ENCODE results near the gene SV2C.
"Not testable (repeated sequence)": the region's sequence is repeated elsewhere in the genome, so short reads cannot be mapped to it uniquely, and the experiment has no call there.

The SV2C gene, protein sequence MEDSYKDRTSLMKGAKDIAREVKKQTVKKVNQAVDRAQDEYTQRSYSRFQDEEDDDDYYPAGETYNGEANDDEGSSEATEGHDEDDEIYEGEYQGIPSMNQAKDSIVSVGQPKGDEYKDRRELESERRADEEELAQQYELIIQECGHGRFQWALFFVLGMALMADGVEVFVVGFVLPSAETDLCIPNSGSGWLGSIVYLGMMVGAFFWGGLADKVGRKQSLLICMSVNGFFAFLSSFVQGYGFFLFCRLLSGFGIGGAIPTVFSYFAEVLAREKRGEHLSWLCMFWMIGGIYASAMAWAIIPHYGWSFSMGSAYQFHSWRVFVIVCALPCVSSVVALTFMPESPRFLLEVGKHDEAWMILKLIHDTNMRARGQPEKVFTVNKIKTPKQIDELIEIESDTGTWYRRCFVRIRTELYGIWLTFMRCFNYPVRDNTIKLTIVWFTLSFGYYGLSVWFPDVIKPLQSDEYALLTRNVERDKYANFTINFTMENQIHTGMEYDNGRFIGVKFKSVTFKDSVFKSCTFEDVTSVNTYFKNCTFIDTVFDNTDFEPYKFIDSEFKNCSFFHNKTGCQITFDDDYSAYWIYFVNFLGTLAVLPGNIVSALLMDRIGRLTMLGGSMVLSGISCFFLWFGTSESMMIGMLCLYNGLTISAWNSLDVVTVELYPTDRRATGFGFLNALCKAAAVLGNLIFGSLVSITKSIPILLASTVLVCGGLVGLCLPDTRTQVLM

GRCh38 chr5:76082772-76083554, at the start of gene SV2C:
Gene SV2C, plus strand, starts transcription at chr5:76083383. Its CDS starts 48,368 bp downstream, at chr5:76131751.
- DNase-seq (ENCODE audit: low spot score), result no peak
- FAIRE-seq, result no peak

GRCh38 chr5:76037736-76038151, 45.4 kb upstream of the SV2C start:
- DNase-seq (ENCODE audit: low spot score); FAIRE-seq: not testable (repeated sequence)

DNA sequence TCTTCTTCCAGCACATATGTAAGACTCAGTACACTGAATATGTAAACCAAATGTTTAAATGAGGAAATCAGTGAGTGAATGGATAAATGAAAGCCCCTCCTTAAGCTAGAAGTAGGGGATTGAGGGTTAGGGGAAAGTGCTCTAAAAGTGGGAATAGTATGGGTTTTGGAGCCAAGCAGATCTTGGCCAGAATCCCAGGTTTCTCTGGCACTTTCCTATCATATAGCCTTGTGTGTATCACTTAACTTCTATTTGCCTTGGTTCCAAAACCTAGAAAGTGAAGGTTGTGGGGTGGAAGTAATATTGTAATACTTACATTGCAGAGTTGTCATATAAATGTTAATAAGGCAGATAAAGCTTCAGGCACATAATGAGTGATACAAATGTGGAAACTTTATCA, 45.0 kb upstream of the SV2C start:
- FAIRE-seq (no peak), DNase-seq (ENCODE audit: low spot score) (no peak)

GRCh38 chr5:76040806-76041205, 42.4 kb upstream of the SV2C start:
- DNase-seq (ENCODE audit: low spot score) (no peak), FAIRE-seq (no peak)

DNA sequence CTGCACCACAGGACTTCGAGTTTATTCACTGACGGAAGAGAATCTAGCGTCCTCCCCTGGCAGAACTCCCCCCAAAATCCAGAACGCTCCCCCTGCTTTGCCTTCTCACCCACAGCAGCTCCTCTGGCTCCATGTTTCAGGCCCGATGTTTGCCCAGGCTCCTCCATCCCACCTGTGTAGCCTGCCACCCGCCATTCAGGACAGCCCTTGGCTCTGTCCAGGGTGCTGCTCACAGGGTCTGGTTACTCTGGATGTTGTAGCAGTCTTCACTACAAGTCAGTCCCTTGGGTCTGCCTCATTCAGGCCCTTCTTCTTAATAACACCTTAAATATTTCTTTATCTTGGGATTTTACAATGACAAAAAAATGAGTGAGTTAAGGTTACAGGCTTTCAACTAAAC, 41.3 kb upstream of the SV2C start:
- DNase-seq (ENCODE audit: low spot score), result no peak
- FAIRE-seq, result no peak

GRCh38 chr5:76046741-76047140, 36.4 kb upstream of the SV2C start:
- no peak for DNase-seq (ENCODE audit: low spot score)

GRCh38 chr5:76050134-76050533, 33.0 kb upstream of the SV2C start:
- FAIRE-seq, result no peak

More at GRCh38 chr5:76046741-76047140, 36.4 kb upstream of the SV2C start:
- FAIRE-seq, result no peak

GRCh38 chr5:76062502-76063041, 20.6 kb upstream of the SV2C start:
- DNase-seq (ENCODE audit: low spot score) (no peak), FAIRE-seq (no peak)

More at GRCh38 chr5:76050134-76050533, 33.0 kb upstream of the SV2C start:
- no peak for DNase-seq (ENCODE audit: low spot score)

DNA sequence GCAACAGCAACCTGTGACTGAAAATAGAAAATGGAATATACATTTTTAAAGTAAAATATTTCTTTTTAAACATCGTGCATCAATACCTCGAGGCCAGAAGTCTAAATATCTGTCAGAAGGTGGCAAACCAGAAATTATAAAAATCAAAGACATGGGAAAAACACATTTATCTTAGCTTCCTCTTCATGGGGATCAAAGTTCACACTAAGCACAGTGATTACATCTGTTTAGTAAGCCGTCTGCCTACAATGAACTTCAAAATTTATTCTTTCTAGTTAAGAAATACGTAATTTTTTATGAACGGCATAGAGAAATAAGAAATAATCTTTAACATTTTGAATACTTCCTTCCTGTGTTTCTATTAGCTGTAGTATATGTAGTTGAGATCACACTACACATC, 17.9 kb upstream of the SV2C start:
- DNase-seq (ENCODE audit: low spot score) (no peak), FAIRE-seq (no peak)

GRCh38 chr5:76069061-76069735, 14.0 kb upstream of the SV2C start:
- FAIRE-seq (no peak), DNase-seq (ENCODE audit: low spot score) (no peak)

DNA sequence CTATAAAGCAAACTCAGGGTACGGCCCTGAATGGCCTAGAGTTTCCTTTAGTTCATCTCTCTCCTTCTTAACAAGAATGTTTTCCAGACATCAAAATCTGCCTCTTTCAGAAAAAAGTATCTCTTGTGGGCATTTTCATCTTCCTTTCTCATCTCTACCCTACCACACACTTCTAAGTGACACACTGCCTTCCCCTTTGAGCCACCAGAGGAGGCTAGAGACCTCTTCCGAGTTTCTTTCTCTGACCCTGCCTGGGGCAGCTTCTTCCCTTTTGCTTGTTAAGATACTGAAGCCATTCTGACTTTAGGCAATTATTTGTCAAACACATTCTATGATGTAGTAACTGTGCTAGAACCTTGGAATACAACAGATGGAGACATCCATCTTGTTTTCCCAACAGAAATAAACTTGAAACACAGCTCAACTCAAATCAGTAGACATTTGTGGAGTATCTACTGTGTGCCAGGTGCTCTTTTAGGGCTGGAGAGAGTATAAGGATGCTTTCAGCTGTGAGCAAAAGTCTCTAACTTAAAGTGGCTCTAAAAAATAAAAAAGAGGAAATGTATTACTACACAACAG, 8.6 kb upstream of the SV2C start:
- DNase-seq (ENCODE audit: low spot score), result no peak
- FAIRE-seq, result no peak

- FAIRE-seq, result no peak
Measured at GRCh38 chr5:76081811-76082771, 1.1 kb upstream of the SV2C start.

DNA sequence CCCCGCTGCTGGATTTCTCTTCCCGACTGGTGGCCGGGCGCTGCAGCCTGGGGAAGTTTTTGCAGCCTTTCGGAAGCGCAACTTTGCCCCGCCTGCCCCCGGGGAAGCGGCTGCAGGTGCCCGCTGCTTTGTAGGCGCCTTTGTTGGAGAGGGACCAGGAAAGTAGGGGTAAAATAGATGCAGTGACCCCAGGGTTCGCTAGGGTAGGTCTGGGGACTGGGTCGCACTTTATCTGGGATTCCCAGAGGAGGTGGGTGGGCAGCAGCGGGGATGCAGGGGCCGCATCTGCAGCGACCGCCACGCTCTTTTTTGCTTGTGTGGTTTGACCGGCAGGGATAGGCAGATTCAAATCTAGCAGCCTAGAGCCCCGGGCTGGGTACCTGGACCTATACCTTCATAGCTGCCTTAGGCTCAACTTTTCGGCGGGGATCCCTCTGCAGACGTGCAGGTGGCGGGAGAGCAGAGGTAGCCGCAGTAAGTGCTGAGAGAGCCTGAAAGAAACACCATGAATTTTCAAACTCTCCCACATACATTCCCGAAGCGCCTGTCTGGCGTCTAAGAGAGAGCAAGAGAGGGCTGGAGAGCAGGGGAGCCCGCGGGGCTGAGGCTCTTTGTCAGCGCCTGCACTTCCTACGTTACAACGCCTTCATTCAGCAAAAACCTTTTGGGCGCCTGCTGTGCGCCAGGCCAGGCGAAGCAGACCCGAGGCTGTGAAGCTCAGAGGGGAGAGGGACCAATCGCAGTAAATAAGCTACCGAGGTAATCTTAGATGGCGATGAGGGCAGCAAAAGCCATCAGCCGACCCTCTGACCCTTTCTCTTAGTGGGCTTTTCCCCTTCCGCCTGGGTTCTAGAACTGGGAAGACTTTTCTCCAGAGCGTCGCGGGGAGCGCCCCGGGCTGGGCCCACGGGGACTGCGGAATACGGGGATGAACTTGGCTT, 642 bp downstream of the SV2C start:
- FAIRE-seq (no peak), DNase-seq (ENCODE audit: low spot score) (no peak)

More at GRCh38 chr5:76081811-76082771, 1.1 kb upstream of the SV2C start:
- DNase-seq (ENCODE audit: low spot score), result no peak

- DNase-seq (ENCODE audit: low spot score) (no peak), FAIRE-seq (no peak)
Measured at GRCh38 chr5:76084496-76085242, 1.5 kb downstream of the SV2C start.

DNA sequence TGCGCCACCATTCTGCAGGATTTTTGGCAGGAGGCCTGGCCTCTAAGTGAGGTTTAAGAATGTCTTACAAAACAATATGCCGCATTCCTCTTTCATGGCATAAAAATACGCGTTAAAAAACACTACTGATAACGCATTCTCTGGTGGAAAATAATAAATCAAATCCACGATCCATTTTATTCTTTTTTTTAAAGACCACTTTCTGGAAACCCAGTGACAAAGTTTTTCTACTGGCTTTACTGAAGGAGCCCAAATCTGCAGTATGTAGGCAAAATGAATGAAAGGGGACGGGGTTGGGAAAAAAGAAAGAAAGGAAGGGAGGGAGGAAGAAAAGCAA, 2.0 kb downstream of the SV2C start:
- no peak for FAIRE-seq
- no peak for DNase-seq (ENCODE audit: low spot score)

GRCh38 chr5:76086095-76086494, 2.9 kb downstream of the SV2C start:
- no peak for FAIRE-seq
- no peak for DNase-seq (ENCODE audit: low spot score)

DNA sequence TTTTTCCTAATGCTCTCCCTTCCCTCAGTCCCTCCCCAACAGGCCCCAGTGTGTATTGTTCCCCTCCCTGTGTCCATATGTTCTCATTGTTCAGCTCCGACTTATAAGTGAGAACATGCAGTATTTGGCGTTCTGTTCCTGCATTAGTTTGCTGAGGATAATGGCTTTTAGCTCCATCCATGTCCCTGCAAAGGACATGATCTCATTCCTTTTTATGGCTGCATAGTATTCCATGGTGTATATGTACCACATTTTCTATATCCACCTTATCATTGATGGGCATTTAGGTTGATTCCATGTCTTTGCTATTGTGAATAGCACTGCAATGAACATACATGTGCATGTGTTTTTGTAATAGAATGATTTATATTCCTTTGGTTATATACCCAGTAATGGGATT, 6.0 kb downstream of the SV2C start:
- not testable (repeated sequence) for FAIRE-seq

GRCh38 chr5:76091351-76091750, 8.2 kb downstream of the SV2C start:
- DNase-seq (ENCODE audit: low spot score), result no peak
- no peak for FAIRE-seq

More for the DNA sequence above, 6.0 kb downstream of the SV2C start:
- DNase-seq (ENCODE audit: low spot score), result not testable (repeated sequence)
